Kidney (tissue), 14 donors: ENCODE measurements around the gene OR5AK2. TPM values are rescaled to one million over a fixed set of nuclear protein-coding genes. Genes with fewer than 3 reads are reported as not detected.

ENCODE experiments used
- DNase-seq, 5 donors: peaks; one replicate each; pipeline ENCODE4 v3.0.0-alpha.2; 2013 to 2020
- FAIRE-seq: peaks from 2 replicates; lab custom pipeline; 2012; peaks lifted over from hg19 to GRCh38; lab: Jason Lieb, UNC
- H3K27ac ChIP-seq, 2 donors: one replicate each; pipeline ENCODE4 v1.7.0; 2013; ENCODE audit warnings: low read depth in 2 of 2, low read length in 2 of 2, inconsistent platforms in 1 of 2
- H3K27me3 ChIP-seq: one replicate; pipeline ENCODE4 v1.7.1; 2013; ENCODE audit warnings: low read length, inconsistent platforms; ENCODE audit not compliant: control insufficient read depth, insufficient read depth
- H3K36me3 ChIP-seq, 3 donors: one replicate each; pipeline versions ENCODE4 v1.7.0 to v1.7.1; 2013; ENCODE audit warnings: low read length in 3 of 3, control low read depth in 1 of 3, inconsistent platforms in 1 of 3; ENCODE audit not compliant: insufficient read depth in 3 of 3, control insufficient read depth in 2 of 3
- H3K4me1 ChIP-seq, 3 donors: one replicate each; pipeline versions ENCODE4 v1.7.0 to v1.7.1; 2013; ENCODE audit warnings: low read length in 3 of 3, inconsistent platforms in 1 of 3, low read depth in 1 of 3; ENCODE audit not compliant: control insufficient read depth in 2 of 3, insufficient read depth in 2 of 3
- H3K4me3 ChIP-seq, 3 donors: one replicate each; pipeline versions ENCODE4 v1.7.0 to v1.8.1; 2013; ENCODE audit warnings: low read length in 3 of 3, control low read depth in 1 of 3, inconsistent platforms in 1 of 3
- H3K9ac ChIP-seq, 3 donors: one replicate each; pipeline versions ENCODE4 v1.7.0 to v1.7.1; 2013; ENCODE audit warnings: low read length in 3 of 3, control low read depth in 1 of 3, inconsistent platforms in 1 of 3
- H3K9me3 ChIP-seq, 3 donors: one replicate each; pipeline versions ENCODE4 v1.7.0 to v1.7.1; 2013; ENCODE audit warnings: low read length in 3 of 3, control low read depth in 1 of 3, inconsistent platforms in 1 of 3; ENCODE audit not compliant: control insufficient read depth in 2 of 3, insufficient read depth in 1 of 3
- CTCF ChIP-seq: IDR thresholded peaks from 3 replicates; pipeline ENCODE4 v1.5.1; 2012; ENCODE audit warnings: mild to moderate bottlenecking, moderate library complexity, borderline replicate concordance; ENCODE audit not compliant: insufficient read depth; ENCODE audit errors: extremely low read depth
- intact Hi-C: fragments of 100-400 bp; cut with DNase I; formaldehyde crosslinking; loops from one replicate; pipeline ENCODE4 v1.11.1; 2022
- polyA plus RNA-seq: library from polyadenylated mRNA; stranded (reverse); fragments of 350-450 nt; fragmentation: Illumina TruSeq; extraction: RNeasy Lipid Tissue Mini Kit (QIAGEN cat#74804); gene quantifications from one replicate; pipeline ENCODE4 v1.2.3, GENCODE V29; 2014; ENCODE audit warnings: low read depth, low replicate concordance; ENCODE audit not compliant: insufficient read depth
- total RNA-seq: library from RNA; stranded (reverse); fragmentation: NEBNext Ultra II Directional; extraction: Animal tissue kit (Norgen Biotek cat#: 25700); gene quantifications from one replicate; pipeline ENCODE4 v1.2.1, GENCODE V29; 2021
- donor health status: control.
- donor health status: control.
- donor health status: control.
- donor health status: control.
- donor health status: control.
- donor health status: DM: yes; HTN: yes; CAD: no.
- donor health status: Normal renal cell carcinoma (clear cell type).

OR5AK2 gene
- total and polyA plus RNA-seq, 2 donors from 2014 or later: not detected

GRCh38 chr11:57015679-57016078, 27.0 kb downstream of the OR5AK2 start:
- Histone ChIP-seq H3K27me3 (no peaks in the 10 kb centered on the region), H3K4me1 (no peaks in the 10 kb centered on the region), H3K36me3 (no peaks in the 10 kb centered on the region), H3K27ac (no peak overlapping the region), H3K4me3 (no peak overlapping the region), H3K9me3 (peaks cover 0 to 2% (median 0%) of the 10 kb centered on the region in 3 donors), H3K9ac (no peak overlapping the region)
- FAIRE-seq: no peak
- TF ChIP-seq CTCF: no peak
- intact Hi-C loops: no loop called here
- DNase-seq: no peak

- DNase-seq (no peak), FAIRE-seq (no peak)
- intact Hi-C loops: no loop called here
- no peak overlapping the region for H3K9ac ChIP-seq
- H3K27me3 ChIP-seq: no peaks in the 10 kb centered on the region
- no peaks in the 10 kb centered on the region for H3K36me3 ChIP-seq
- no peaks in the 10 kb centered on the region for H3K4me1 ChIP-seq
- H3K4me3 ChIP-seq: no peak overlapping the region
- H3K9me3 ChIP-seq: no peaks in the 10 kb centered on the region
- no peak overlapping the region for H3K27ac ChIP-seq
- no peak for TF ChIP-seq CTCF
Measured at GRCh38 chr11:57031556-57031955, 42.8 kb downstream of the OR5AK2 start.

Other genes with a start within 250 kb of the OR5AK2 start
- gene OR9G4, start 240.2 kb upstream of the OR5AK2 start, total RNA-seq: not detected
- not detected for gene OR9G4, start 240.2 kb upstream of the OR5AK2 start, polyA plus RNA-seq
- not detected for gene LRRC55, start 193.0 kb downstream of the OR5AK2 start, total RNA-seq
- 0.09 TPM for gene LRRC55, start 193.0 kb downstream of the OR5AK2 start, polyA plus RNA-seq
- 5.3 TPM for gene APLNR, start 248.3 kb downstream of the OR5AK2 start, total RNA-seq
- gene APLNR, start 248.3 kb downstream of the OR5AK2 start, polyA plus RNA-seq: 16.6 TPM